ENCODE measurements around the gene FMNL1. TPM values are rescaled to one million over a fixed set of nuclear protein-coding genes. Genes with fewer than 3 reads are reported as not detected.
"Not testable (repeated sequence)": the region's sequence is repeated elsewhere in the genome, so short reads cannot be mapped to it uniquely, and the experiment has no call there.

Gene FMNL1
- total RNA-seq, 1 donor from 2014 or later: 1.1 TPM

DNA sequence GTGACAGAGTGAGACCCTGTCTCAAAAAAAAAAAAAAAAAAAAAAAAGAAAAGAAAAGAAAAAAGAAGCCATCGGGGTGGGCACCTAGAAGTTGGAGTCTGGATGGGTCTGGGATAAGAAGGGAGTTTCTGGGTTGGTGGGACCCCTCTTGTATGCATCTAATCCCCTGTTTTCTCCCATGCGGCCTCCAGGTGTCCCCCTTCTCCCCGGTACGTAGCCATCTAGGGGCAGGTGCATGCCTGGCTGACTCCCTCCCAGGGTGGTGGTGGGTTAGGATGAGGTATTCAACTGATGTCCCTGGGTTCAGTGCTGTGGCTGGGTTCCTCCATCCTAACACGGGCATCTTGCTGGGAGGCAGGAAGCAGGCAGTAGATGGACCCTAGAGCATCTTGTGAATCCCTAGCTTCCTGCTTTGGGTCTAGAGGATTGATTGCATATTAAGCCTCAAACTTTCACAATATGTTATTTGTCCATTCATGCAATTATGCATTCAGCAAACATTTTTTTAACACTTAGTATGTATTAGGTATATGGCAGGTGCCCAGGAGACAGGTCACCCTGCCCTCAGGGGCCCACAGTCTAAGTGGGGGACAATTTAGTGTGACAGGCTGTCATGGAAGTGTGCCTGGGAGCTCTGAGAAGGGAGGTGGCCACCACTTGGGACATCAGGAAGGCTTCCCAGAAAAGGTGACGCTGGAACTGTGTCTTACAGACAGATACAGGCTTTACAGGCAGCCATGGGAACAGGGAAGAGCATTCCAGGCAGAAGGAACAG is 13.1 kb downstream of the FMNL1 start:
- no peak for DNase-seq (ENCODE audit: low read depth, low spot score)

DNA sequence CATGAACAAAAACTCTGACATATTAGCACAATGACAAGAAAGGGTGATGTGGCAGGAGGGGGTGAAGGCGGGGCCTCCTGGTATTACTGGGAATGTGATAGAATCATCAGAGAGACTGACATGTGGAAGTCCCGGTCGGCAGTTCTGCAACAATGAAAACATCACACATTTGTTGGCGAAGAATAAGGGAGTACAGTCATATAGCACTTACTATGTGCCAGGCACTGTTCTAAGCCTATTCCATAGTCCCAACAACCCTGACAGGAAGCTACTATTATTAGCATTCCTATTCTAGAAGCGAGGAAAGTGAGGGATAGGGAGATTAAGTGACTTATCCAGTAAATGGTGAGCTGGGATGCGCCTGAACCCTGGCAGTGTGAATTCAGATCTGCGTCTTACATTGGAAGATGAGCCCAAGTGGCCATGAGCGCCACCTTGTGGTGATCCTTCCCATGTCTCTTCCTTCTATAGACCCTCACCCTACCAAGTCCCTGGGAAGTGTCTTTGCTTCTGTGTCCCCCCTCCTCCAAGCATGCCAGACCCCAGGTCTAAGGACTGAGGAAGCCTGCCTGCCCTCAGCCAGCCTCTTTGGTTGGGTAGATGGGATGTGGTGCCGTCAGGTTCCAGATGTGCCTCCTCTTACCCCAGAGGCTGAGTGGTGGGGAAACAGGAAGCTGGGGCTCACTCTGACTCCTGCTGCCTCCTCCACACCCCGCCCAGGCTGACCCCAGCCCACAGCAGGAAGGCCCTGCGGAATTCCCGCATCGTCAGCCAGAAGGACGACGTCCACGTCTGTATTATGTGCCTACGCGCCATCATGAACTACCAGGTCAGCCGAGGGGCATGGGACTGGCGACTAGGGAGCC is 14.0 kb downstream of the FMNL1 start:
- DNase-seq (ENCODE audit: low read depth, low spot score): peak; percentile 37

DNA sequence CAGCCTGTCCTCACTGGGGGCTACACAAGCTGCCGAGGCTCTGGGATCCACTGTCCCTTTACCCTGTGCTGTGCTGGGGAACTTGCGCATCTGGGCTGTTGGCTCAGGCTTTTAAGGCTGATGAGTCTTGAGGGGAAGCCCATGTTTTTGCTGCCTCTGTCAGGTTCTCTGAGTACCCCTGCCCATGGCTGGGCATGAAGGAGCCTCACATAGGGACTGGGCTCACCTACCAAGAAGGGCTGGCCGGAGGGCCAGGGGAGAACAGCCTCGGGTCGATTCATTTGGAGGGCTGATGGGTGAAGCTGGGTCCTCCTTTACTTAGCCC is 14.6 kb downstream of the FMNL1 start:
- no peak for DNase-seq (ENCODE audit: low read depth, low spot score)

DNA sequence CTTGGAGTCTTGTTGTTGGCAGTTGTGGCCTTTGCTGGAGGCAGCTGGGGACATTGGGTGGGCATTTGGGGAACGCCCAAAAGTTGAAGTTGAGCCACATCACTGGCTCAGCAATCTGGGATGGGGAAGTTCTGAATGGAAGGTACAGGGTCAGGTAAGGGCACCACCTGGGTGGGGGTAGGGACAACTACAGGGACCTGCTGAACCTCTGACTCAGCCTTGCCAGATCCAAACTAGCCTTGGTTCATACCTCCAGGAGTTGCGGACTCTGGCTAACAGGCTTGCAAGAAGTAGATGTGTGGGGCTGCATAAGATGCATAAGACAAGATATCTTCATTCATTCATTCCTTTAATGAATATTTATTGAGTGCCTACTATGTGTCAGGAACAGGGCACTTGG is 16.0 kb downstream of the FMNL1 start:
- no peak for DNase-seq (ENCODE audit: low read depth, low spot score)

DNA sequence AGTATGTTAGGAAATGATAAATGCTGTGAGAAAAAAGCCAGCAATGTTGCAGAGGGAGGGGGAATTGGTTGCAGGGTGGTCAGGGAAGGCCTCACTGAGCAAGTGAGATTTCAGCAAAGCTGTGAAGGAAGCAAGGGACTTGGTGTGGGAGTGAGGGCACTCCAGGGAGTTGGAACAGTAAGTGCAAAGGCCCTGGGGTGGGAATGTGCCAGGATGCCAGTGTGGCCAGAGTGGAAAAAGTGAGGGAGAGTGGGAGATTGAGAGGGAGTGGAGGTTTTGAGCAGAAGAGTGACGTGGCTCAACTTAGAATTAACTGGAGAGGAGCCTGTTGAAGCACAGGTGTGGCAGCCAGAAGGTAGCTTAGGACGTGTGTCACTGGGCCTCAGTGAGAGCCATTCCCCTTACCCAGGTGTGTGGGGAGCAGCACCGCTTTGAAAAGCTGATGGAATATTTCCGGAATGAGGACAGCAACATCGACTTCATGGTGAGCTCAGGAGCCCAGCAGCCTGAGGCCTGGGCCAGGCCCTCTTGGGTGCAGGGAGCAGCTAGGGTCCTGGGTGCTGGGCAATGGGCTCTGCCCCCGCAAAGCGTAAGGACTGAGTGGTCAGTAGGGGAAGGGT is 16.6 kb downstream of the FMNL1 start:
- no peak for DNase-seq (ENCODE audit: low read depth, low spot score)

DNA sequence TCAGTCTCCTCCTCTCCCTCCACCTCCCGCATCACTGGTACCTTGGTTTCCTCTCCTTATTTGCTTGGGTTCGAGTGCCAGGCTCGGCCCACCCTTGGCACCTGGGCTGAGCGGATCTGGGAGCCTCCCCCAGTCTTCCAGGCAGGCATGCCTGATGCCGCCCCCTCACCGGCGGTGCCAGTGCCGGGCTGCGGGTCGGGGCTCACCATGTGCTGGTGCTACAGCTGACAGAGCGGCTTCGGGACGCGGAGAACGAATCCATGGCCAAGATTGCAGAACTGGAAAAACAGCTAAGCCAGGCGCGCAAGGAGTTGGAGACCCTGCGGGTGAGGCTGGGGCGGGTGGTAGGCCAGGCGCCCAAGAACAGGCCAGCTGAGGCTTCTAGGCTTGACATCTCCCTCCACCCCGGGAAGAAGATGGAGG is 19.2 kb downstream of the FMNL1 start:
- DNase-seq (ENCODE audit: low read depth, low spot score): no peak

DNA sequence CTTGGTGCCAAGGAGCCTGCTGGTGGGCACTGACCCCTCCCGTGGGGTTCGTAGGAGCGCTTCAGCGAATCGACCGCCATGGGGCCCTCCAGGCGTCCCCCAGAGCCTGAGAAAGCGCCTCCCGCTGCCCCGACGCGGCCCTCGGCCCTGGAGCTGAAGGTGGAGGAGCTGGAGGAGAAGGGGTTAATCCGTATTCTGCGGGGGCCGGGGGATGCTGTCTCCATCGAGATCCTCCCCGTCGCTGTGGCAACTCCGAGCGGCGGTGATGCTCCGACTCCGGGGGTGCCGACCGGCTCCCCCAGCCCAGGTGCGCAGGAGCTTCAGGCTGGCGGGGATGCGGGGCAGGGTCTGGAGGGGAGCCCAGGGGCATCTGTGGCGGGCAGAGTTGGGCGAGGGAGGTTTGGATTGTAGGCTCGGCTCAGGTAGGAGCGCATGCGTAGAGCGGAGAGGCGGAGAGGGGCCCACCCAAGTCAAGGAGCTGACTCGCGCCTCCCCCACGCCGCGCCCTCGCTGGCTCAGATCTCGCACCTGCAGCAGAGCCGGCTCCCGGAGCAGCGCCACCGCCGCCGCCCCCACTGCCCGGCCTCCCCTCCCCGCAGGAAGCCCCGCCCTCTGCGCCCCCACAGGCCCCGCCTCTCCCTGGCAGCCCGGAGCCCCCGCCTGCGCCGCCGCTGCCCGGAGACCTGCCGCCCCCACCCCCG is 19.8 kb downstream of the FMNL1 start:
- DNase-seq (ENCODE audit: low read depth, low spot score): no peak

DNA sequence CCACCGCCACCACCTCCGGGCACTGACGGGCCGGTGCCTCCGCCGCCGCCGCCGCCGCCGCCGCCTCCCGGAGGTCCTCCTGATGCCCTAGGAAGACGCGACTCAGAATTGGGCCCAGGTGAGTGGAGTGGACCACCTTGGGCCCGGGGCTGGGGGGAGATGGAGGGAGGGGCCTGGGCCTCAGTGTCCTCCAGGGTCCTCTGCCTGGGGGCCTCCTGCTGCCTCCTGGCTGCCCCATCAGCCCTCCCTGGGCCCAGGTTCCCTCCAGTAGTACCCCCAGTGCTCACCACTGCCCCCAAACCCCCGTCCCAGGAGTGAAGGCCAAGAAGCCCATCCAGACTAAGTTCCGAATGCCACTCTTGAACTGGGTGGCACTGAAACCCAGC is 20.3 kb downstream of the FMNL1 start:
- no peak for DNase-seq (ENCODE audit: low read depth, low spot score)

DNA sequence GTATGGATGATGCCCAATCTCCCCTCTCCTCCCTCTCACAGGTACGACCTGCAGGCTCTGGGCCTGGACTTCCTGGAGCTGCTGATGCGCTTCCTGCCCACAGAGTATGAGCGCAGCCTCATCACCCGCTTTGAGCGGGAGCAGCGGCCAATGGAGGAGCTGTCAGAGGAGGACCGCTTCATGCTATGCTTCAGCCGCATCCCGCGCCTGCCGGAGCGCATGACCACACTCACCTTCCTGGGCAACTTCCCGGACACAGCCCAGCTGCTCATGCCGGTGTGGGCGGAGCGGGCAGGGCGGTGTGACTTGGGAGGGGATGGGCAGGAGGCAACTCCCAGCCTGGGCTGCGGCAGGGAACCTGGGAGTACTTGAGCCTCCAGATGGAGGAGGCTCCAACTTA is 22.1 kb downstream of the FMNL1 start:
- no peak for DNase-seq (ENCODE audit: low read depth, low spot score)

DNA sequence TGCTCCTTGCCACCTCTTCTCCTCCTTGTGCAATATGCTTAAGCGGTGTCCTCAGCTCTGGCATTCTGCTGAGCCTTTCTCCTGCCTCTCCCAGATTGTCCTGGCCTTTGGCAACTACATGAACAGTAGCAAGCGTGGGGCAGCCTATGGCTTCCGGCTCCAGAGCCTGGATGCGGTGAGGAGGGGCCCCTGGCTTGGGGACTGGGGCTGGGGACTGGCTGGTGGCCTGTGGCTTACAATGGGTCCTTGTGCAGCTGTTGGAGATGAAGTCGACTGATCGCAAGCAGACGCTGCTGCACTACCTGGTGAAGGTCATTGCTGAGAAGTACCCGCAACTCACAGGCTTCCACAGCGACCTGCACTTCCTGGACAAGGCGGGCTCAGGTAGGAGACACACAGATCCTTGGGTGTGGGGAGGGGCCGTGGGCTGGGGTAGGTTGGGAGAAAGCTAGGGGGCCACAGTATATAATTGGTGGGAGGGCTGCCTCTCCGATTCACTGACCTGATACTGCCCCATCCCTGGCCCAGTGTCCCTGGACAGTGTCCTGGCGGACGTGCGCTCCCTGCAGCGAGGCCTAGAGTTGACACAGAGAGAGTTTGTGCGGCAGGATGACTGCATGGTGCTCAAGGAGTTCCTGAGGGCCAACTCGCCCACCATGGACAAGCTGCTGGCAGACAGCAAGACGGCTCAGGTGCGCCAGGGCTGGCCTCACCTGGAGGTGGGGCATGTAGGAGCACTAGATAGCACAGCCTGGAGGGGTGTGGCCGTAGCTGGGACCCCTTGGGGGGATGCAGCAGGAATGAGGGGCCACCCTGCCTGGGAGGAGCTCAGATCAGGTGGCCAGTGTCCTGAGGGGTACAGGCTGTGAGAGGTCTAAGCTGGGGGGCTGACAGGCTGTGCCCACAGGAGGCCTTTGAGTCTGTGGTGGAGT is 23.3 kb downstream of the FMNL1 start:
- no peak for DNase-seq (ENCODE audit: low read depth, low spot score)

DNA sequence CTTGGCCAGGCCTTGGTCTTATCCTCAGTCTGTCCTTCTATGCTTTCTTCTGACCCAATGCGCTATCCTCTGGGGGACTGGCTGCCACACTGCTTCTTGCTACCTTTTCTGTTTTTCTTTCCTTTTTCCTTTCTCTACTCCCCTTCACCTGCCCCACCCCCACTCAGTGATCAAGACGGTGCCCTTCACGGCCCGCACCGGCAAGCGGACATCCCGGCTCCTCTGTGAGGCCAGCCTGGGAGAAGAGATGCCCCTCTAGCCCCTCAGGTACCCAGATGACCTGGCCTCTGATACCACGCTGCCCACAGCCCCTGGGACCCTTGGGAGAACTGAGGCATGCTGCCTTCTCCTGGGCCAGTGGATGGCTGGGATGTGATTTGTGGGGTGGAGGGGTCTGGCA is 24.7 kb downstream of the FMNL1 start:
- no peak for DNase-seq (ENCODE audit: low read depth, low spot score)

DNA sequence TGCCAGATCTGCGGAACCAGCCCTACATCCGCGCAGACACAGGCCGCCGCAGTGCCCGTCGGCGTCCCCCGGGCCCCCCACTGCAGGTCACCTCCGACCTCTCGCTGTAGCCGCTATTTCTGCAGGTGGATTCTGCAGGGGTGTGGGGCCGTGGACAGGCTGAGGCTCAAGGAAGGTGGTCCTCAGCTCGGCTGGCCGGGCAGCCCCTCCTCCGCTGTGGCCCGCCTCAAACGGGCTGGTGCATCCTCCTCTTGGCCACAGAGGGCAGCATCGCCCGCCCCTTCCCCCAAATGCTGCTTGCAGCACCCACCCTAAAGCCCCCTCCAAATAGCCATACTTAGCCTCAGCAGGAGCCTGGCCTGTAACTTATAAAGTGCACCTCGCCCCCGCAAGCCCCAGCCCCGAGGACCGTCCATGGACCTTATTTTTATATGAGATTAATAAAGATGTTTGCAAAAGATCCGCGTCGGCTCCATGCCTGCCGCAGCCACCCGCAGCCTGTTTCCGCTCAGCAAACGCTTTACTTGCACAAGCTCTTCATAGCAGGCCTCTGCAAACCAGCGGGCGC is 25.3 kb downstream of the FMNL1 start:
- DNase-seq (ENCODE audit: low read depth, low spot score): no peak

DNA sequence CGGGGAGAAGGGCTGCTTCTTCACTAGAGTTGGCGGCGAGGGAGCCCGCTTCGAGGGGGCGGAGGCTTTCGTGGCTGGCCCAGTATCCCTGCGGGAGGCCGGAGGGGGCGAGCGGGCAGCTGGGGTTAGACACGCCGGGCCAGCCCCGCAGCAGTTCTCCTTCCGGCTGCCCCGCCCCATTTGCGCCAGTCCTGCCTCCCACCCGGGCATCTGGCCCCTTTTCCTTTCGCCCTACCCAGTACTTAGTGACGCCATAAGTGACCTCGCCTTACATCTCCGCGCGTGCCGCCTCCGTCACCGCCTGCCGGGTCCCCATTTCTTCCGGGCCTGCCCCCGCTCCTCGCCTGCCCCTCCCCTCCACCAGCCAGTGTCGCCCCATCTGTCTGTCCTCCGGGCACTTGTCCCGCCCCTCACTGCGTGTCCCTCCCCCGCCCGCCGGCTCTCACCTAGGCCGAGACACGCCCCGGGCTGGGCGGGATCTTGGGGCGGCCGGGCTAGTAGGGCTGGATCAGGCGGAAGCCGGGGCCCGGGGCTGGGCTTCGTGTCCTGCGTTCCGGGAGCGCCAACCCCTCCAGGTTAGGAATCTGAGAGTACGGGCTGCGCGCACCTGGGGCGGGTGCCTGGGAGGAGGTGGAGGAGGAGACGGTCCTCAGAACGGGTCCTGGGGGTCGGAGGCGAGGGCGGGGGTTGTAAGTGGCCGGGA is 25.9 kb downstream of the FMNL1 start:
- DNase-seq (ENCODE audit: low read depth, low spot score): no peak

DNA sequence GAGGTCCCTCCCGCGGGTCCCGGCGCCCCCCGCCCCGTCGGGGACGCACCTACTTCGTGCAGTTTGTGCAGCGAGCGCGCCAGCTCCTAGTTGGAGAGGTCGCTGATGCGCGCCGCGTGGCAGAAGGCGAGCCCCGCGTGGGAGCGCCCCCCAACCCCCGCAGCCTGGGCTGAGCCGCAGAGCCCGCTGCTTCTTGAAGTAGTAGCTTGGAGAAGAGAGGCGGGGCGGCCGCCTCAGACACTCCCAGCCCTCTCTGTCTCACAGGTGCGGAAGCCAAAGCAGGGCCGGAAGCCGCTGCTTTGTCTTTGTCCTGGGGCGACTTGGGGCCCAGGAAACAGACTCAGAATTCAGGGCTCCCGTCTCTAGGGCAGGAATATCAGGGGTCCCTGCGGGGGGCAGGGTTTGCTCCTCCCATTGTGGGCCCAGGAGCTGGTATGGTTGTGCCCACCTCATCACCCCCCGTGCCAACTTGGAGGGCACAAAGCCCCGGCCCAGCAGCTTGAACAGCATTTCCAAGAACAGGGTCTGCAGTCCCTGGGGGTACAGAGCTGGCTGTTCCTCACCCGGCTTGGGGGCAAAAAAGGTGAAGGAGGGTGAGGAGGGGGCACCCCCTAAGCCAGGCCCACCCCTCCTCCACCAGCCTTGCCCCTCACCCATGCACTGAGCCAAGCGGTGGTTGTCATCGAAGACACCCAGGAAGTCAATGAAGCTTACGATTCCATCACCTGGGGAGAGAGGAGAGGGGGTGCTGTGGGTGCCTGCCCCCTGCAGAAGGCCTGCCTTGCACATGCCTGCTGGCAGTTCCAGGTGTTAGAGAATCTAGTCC is 26.7 kb downstream of the FMNL1 start:
- no peak for DNase-seq (ENCODE audit: low read depth, low spot score)

DNA sequence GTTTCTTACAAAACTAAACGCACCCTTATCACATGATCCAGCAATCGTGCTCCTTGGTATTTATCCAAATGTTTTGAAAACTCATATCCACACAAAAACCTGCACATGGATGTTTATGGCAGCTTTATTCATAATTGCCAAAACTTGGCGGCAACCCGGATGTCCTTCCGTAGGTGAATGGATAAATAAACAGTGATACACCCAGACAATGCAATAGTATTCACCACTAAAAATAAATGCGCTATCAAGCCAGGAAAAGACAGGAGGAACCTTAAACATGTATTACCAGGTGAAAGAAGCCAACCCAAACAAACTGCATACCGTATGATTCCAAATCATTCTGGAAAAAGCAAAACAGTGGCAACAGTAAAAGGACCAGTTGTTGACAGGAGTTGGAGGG is 30.2 kb downstream of the FMNL1 start:
- no peak for DNase-seq (ENCODE audit: low read depth, low spot score)

DNA sequence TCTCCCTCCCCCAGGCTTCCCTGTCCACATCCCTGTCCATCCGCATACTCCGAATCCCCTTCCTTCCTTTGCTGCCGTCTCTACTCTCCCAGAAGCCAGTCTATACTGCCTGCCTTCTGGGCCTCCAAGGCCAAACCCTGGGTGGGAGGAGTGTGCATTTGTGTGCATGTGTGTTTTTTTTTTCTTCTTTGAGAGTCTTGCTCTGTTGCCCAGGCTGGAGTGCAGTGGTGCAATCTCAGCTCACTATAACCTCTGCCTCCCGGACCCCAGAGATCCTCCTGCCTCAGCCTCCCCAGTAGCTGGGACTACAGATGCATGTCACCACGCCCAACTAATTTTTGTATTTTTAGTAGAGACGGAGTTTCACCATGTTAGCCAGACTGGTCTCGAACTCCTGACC is 31.6 kb downstream of the FMNL1 start:
- not testable (repeated sequence) for DNase-seq (ENCODE audit: low read depth, low spot score)

DNA sequence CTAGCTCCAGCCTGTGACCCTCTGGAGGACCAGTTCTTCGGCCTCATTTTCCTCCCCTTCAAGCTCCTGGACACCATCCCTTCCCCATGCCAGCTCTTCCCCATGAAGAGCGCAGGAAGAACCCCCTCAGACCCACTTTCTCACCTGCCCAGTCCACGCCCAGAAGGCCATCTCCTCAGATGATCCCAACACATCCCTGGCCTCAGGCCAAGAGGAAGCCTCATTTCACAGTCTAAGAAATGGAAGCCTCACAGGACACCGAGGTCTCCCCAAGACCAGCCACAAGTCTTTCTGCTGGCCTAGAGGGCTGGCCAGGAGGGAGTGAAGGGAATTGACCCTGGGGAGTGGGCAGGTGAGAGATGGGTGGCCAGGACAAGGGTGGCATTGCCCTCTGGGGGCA is 32.2 kb downstream of the FMNL1 start:
- DNase-seq (ENCODE audit: low read depth, low spot score): no peak

DNA sequence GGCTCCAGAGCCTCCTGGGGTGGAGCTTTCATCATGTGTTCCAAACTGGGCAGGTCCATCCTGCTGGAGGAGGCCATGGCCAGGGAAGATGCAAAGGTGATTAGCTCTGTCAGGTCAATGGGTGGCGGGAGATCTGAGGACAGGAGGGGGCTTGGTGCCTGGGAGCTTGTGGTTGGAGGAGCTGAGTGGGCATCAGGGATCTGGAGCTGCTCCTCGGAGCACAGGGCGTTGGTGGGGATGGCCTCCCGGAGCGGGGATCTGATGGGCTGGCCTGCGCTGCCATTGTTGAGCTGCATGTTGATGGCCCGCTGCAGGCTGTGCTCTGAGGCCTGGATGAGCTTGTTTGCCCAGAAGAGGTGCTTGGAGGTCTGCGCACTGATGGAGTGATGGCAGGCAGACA is 33.7 kb downstream of the FMNL1 start:
- no peak for DNase-seq (ENCODE audit: low read depth, low spot score)
